GM19395 (cell line): ENCODE results near the gene GANC.
A peak's percentile ranks its signal among the peaks of the same experiment; 100 is the strongest.
"Not testable (repeated sequence)": the region's sequence is repeated elsewhere in the genome, so short reads cannot be mapped to it uniquely, and the experiment has no call there.

Experiments used
- ATAC-seq: cut with Tn5 transposase; IDR thresholded peaks from one replicate; pipeline ENCODE4 v1.9.1; 2021; ENCODE audit warnings: mild to moderate bottlenecking, moderate library complexity; ENCODE audit not compliant: unreplicated experiment

GANC gene

GRCh38 chr15:42272939-42273899, at the start of gene GANC, which contains the start of gene TMEM87A:
TSS of gene GANC (plus strand) at chr15:42273201. CDS start at chr15:42274482, 1,281 bp downstream.
TSS of gene TMEM87A (minus strand) at chr15:42273433. CDS start at chr15:42273398, 35 bp downstream.
- ATAC-seq: peak; percentile 93

GRCh38 chr15:42226648-42227047, 46.4 kb upstream of the GANC start:
- no peak for ATAC-seq

GRCh38 chr15:42228036-42228435, 45.0 kb upstream of the GANC start:
- no peak for ATAC-seq

DNA sequence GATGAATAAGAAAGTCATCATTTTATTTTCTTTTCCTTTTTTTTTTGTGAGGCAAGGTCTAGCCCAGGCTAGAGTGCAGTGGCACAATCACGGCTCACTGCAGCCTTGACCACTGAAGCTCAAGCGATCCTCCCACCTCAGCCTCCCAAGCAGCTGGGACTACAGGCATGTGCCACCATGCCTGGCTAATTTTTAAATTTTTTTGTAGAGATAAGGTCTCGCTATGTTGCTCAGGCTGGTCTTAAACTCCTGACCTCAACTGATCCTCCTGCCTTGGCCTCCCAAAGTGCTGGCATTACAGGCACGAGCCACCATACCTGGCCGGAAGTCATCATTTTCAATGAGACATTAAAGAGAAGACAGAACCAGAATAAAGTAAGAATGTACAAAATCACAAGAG, 44.0 kb upstream of the GANC start:
- not testable (repeated sequence) for ATAC-seq

GRCh38 chr15:42231088-42231487, 41.9 kb upstream of the GANC start:
- ATAC-seq: no peak

DNA sequence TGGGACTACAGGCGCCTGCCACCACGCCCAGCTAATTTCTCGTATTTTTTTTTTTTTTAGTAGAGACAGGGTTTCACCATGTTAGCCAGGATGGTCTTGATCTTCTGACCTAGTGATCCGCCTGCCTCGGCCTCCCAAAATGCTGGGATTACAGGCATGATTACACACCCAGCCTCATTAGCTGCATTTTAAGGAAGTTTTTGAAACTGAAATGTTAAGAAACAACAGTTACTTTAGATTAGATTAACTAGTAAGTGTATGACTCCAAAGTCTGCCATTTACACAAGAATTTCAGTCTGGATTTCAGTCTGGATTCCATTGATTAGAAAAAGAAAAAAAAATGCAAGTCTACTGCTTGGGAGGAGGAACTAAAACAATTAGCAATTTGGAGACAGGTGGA, 40.4 kb upstream of the GANC start:
- no peak for ATAC-seq

- no peak for ATAC-seq
These were observed 39.9 kb upstream of the GANC start for GRCh38 chr15:42233107-42233506.

- ATAC-seq: no peak
These were observed 33.3 kb upstream of the GANC start for GRCh38 chr15:42239528-42240182.

GRCh38 chr15:42240823-42241222, 32.2 kb upstream of the GANC start:
- ATAC-seq: no peak

DNA sequence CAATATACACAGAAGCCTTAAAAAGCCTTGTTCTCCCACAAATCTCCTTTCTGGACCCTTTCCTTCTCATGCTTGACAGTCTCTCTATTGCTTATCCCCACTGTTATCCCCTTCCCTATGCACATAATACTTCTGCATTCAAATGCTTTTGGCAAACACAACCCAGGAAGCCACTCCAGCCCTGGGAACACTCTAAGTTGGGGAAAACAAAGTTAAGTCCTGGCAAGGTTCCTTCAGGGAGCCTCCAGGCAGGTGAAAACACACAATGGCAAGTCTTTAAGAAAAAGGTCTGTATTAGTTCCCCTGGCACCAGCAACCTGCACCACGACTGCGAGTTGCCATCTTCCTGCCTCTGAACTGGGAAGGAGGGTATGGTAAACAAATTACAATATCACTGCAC, 19.7 kb upstream of the GANC start:
- ATAC-seq: no peak

DNA sequence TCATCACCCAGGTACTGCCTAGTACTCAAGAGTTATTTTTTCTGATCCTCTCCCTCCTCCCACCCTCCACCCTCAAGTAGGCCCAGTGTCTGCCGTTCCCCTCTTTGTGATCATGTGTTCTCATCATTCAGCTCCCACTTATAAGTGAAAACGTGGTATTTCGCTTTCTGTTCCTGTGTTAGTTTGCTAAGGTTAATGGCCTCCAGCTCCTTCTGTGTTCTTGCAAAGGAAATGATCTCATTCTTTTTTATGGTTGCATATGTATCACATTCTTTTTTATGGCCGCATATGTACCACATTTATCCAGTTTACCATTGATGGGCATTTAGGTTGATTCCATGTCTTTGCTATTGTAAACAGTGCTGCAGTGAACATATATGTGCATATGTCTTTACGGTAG, 8.2 kb upstream of the GANC start:
- no peak for ATAC-seq

DNA sequence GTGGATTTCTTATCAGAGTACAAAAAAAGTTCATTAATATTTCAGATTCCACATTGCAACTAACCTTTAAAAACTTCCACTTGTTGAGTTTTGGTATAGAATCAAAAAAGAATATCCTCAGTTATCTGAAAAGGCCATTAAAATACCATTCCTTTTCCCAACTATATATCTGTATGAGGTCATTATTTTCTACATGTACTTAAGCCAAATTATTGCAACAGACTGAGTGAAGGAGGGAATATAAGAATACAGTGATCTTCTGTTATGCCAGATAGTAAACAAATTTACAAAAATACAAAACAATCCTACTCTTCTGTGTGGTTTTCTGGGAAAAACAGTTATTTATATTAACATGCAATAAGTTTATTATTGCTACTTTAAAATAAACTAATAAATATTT, 5.7 kb upstream of the GANC start:
- ATAC-seq: no peak

- ATAC-seq: no peak
These were observed 2.5 kb upstream of the GANC start for GRCh38 chr15:42270551-42270950.

GRCh38 chr15:42270996-42271395, 2.0 kb upstream of the GANC start:
- ATAC-seq: no peak

GRCh38 chr15:42273900-42274701, 1.1 kb downstream of the GANC start:
- ATAC-seq: peak; percentile 30

GRCh38 chr15:42274702-42274989, 1.6 kb downstream of the GANC start:
- ATAC-seq: no peak

DNA sequence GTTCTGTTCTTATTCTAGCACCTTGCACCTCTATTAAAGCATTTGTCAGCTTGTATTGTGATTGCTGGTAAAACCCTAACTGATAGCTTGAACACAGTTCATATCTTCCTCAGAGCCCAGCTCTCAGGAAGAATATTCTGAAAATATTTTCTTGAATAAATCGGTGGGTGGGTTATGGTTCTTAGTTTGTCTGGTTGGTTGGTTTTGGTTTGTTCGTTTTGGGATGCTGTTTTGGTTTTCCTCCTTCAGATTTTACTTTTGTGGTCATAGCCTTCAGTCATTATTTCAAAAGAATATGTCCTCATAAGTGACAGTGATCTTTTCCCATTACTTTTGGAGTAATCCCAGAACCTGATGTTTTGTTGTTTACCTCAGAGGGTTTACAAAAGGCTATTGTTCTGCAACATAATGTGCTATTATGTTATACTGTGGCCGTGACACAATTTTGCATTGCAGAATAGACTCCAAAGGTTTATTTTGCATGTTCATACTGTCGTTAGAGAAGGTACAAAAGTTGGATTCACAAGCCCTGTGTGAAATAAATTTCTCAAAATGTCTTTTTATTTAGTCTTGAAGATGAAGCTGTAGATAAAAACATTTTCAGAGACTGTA, 2.9 kb downstream of the GANC start:
- ATAC-seq: no peak

- ATAC-seq: no peak
These were observed 3.8 kb downstream of the GANC start for GRCh38 chr15:42276762-42277161.

- ATAC-seq: no peak
These were observed 6.3 kb downstream of the GANC start for GRCh38 chr15:42279234-42279723.

- ATAC-seq: no peak
These were observed 9.3 kb downstream of the GANC start for GRCh38 chr15:42282344-42282743.

DNA sequence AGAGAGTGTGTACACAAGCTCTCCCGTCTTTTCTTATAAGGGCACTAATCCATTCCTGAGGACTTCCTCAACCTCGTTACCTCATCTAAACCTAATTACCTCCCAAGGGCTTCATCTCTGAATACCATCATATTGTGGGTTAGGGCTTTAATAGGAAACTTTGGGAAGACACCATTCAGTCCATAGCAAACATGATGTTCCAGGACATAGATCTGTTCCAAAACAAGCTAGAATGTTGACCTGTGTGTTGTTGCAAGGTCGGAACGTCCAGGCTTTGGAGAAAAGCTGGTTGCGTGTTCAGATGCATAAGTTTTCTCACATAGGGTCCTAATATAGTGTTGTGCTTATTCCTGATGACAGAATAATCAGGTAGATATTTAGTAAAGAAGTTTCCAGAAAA, 9.9 kb downstream of the GANC start:
- ATAC-seq: no peak
